ENCODE data around the gene IGF1.

DNA sequence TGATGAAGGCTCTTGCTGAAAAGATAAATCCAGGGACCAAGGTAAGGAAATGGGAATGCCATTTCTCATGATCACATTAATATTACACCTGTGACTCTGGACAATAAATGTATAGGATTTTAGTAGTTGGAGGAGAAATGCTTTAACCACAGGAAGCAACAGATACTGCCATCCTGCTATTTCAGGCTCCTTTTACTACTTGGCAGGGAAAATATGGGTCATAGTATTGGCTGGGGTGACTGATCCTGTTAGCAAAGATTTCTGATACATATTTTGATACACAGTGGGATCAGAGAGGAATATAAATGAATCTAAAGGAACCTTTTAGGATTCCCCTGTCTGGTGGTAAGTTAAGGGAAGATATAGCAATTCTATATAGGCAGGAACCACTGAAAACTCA is 115.0 kb downstream of the IGF1 start:
- no peak for TF ChIP-seq CTCF (IDR thresholded peaks at IDR 0.05; ENCODE audit: low read depth, low read length)
- TF ChIP-seq EZH2phosphoT487 (IDR thresholded peaks at IDR 0.05; ENCODE audit: low read depth), result no peak

All from OCI-LY3 (cell line).